SK-N-SH (cell line): ENCODE data around the gene PAGE2. TPM values are rescaled to one million over a fixed set of nuclear protein-coding genes. Genes with fewer than 3 reads are reported as not detected.

Source experiments
- CTCF ChIA-PET: fragments of 300-600, 350-600 bp; formaldehyde crosslinking; extraction: SDS; loops from one replicate; lab custom pipeline; 2021; lab: Yijun Ruan, JAX
- POLR2A ChIA-PET: fragments of 350-600 bp; sonication (Branson Sonifier 250); formaldehyde crosslinking; extraction: SDS; loops from one replicate; lab custom pipeline; 2020; ENCODE audit warnings: antibody characterized with exemption, inconsistent platforms; lab: Yijun Ruan, JAX
- DNase-seq: peaks from one replicate; pipeline ENCODE4 v3.0.0; 2012
- H2AFZ ChIP-seq: fragments of 200-600 bp; sonication (generic); 2 replicates; pipeline ENCODE4 v1.8.1; 2016; ENCODE audit warnings: antibody characterized with exemption, mild to moderate bottlenecking, low read depth
- H3F3A ChIP-seq: fragments of 200-600 bp; sonication (generic); replicated peaks from 2 replicates; pipeline ENCODE3; 2016; ENCODE audit warnings: antibody characterized with exemption, mild to moderate bottlenecking; ENCODE audit not compliant: insufficient read depth
- H3K27ac ChIP-seq, 2 experiments: fragments of 200-500 bp in 1 of 2; fragments of 200-600 bp in 1 of 2; sonication (Bioruptor generic) in 1 of 2; sonication (generic), shearing (Covaris generic) in 1 of 2; 2 replicates each; pipeline versions ENCODE4 v1.5.1 to v1.6.1; 2014 to 2016; ENCODE audit warnings: low read depth in 2 of 2, inconsistent platforms in 1 of 2, low read length in 1 of 2, mild to moderate bottlenecking in 1 of 2, mixed read lengths in 1 of 2
- H3K27me3 ChIP-seq: fragments of 200-600 bp; sonication (generic), shearing (Covaris generic); 2 replicates; pipeline ENCODE4 v1.6.1; 2016; ENCODE audit warnings: mixed run types; ENCODE audit not compliant: insufficient read depth
- H3K36me3 ChIP-seq, 2 experiments: fragments of 200-500 bp in 1 of 2; fragments of 200-600 bp in 1 of 2; sonication (Bioruptor generic) in 1 of 2; sonication (generic) in 1 of 2; replicated peaks in 1 of 2; 2 replicates each; pipeline versions ENCODE3 to v1.5.1; 2014 to 2016; ENCODE audit warnings: low read length in 1 of 2, mild to moderate bottlenecking in 1 of 2; ENCODE audit not compliant: insufficient read depth in 2 of 2, control insufficient read depth in 1 of 2
- H3K4me1 ChIP-seq, 2 experiments: fragments of 200-500 bp in 1 of 2; fragments of 200-600 bp in 1 of 2; sonication (Bioruptor generic) in 1 of 2; sonication (generic), shearing (Covaris generic) in 1 of 2; 2 replicates each; pipeline versions ENCODE4 v1.5.1 to v1.6.1; 2014 to 2016; ENCODE audit warnings: low read depth in 1 of 2, low read length in 1 of 2, mixed run types in 1 of 2; ENCODE audit not compliant: insufficient read depth in 2 of 2, control insufficient read depth in 1 of 2
- H3K4me2 ChIP-seq: fragments of 200-600 bp; sonication (generic), shearing (Covaris generic); 2 replicates; pipeline ENCODE4 v1.6.1; 2017; ENCODE audit warnings: mixed run types
- H3K4me3 ChIP-seq, 2 experiments: fragments of 200-500 bp in 1 of 2; fragments of 200-600 bp in 1 of 2; sonication (Bioruptor generic) in 1 of 2; sonication (generic), shearing (Covaris generic) in 1 of 2; 2 replicates each; pipeline versions ENCODE4 v1.5.1 to v1.8.1; 2014 to 2016; ENCODE audit warnings: low read depth in 2 of 2, inconsistent platforms in 1 of 2, low read length in 1 of 2, mild to moderate bottlenecking in 1 of 2, mixed read lengths in 1 of 2, moderate library complexity in 1 of 2
- H3K79me2 ChIP-seq: fragments of 200-600 bp; sonication (generic); 2 replicates; pipeline ENCODE4 v1.8.1; 2017; ENCODE audit warnings: mild to moderate bottlenecking; ENCODE audit not compliant: insufficient read depth
- H3K9ac ChIP-seq: fragments of 200-600 bp; sonication (generic); 2 replicates; pipeline ENCODE4 v1.6.1; 2017; ENCODE audit warnings: mixed run types
- H3K9me2 ChIP-seq: fragments of 200-600 bp; sonication (generic); 2 replicates; pipeline ENCODE4 v1.6.1; 2017; ENCODE audit warnings: mixed run types
- H3K9me3 ChIP-seq: fragments of 200-600 bp; sonication (generic); 2 replicates; pipeline ENCODE4 v1.6.1; 2017; ENCODE audit warnings: mixed run types, mild to moderate bottlenecking, moderate library complexity
- H4K20me1 ChIP-seq: fragments of 200-600 bp; sonication (generic); 2 replicates; pipeline ENCODE4 v1.6.1; 2017; ENCODE audit warnings: mild to moderate bottlenecking, mixed run types; ENCODE audit not compliant: insufficient read depth
- CHD2 ChIP-seq: fragments of 150-350 bp; IDR thresholded peaks from 2 replicates; pipeline ENCODE4 v1.6.1; 2018; ENCODE audit warnings: low read length; ENCODE audit not compliant: partially characterized antibody
- ELF1 ChIP-seq: IDR thresholded peaks from 2 replicates; pipeline ENCODE4 v1.4.0; 2012
- FOXJ3 ChIP-seq: sonication (generic); formaldehyde crosslinking; IDR thresholded peaks from 2 replicates; pipeline ENCODE4 v1.5.1; 2020; ENCODE audit warnings: mild to moderate bottlenecking, missing genetic modification reagents
- FOXM1 ChIP-seq: IDR thresholded peaks from 2 replicates; pipeline ENCODE4 v1.4.0; 2012; ENCODE audit warnings: low read depth, mild to moderate bottlenecking
- GABPA ChIP-seq: IDR thresholded peaks from 2 replicates; pipeline ENCODE4 v1.4.0; 2012; ENCODE audit warnings: low read depth, mild to moderate bottlenecking
- JUND ChIP-seq: IDR thresholded peaks from 2 replicates; pipeline ENCODE4 v1.4.0; 2012
- MAX ChIP-seq: IDR thresholded peaks from 2 replicates; pipeline ENCODE4 v1.4.0; 2012; ENCODE audit warnings: low read depth
- MXI1 ChIP-seq: IDR thresholded peaks from 2 replicates; pipeline ENCODE4 v1.6.1; 2012; ENCODE audit warnings: mild to moderate bottlenecking, low read depth, low read length, improper control_type of control experiment
- NFIC ChIP-seq: IDR thresholded peaks from 2 replicates; pipeline ENCODE4 v1.4.0; 2012; ENCODE audit warnings: borderline replicate concordance
- NRF1 ChIP-seq: IDR thresholded peaks from 2 replicates; pipeline ENCODE4 v1.6.1; 2012; ENCODE audit warnings: low read depth, mild to moderate bottlenecking, low read length
- POLR2AphosphoS5 ChIP-seq: IDR thresholded peaks from 2 replicates; pipeline ENCODE4 v1.6.1; 2012; ENCODE audit warnings: low read depth, low read length
- RAD21 ChIP-seq: IDR thresholded peaks from 2 replicates; pipeline ENCODE4 v1.6.1; 2012; ENCODE audit warnings: mild to moderate bottlenecking, low read length
- RCOR1 ChIP-seq: fragments of 150-350 bp; IDR thresholded peaks from 2 replicates; pipeline ENCODE4 v1.6.1; 2017; ENCODE audit warnings: antibody characterized with exemption, low read length
- SIN3A ChIP-seq: IDR thresholded peaks from 2 replicates; pipeline ENCODE4 v1.6.1; 2012; ENCODE audit warnings: low read depth, mild to moderate bottlenecking, low read length, moderate library complexity, borderline replicate concordance
- SMC3 ChIP-seq: IDR thresholded peaks from 2 replicates; pipeline ENCODE4 v1.6.1; 2012; ENCODE audit warnings: low read depth, low read length, improper control_type of control experiment
- TEAD4 ChIP-seq: IDR thresholded peaks from 2 replicates; pipeline ENCODE4 v1.4.0; 2012; ENCODE audit warnings: mild to moderate bottlenecking, borderline replicate concordance; ENCODE audit not compliant: insufficient read depth
- USF1 ChIP-seq: IDR thresholded peaks from 2 replicates; pipeline ENCODE4 v1.4.0; 2012; ENCODE audit warnings: low read depth, borderline replicate concordance
- WGBS: methylation state at CpG from one replicate; pipeline ENCODE4 v1.1.6; 2017; ENCODE audit warnings: low lambda C conversion rate; 5-methylcytosine and 5-hydroxymethylcytosine counted together
- polyA plus RNA-seq, 3 experiments: library from polyadenylated mRNA; depleted of rRNA; stranded (reverse); fragments of >200 nt; gene quantifications; 2 replicates each; pipeline ENCODE4 v1.2.3, GENCODE V29; 2012
- TF ChIP-seq, protein P1 (sequence below): fragments of 200-600 bp; sonication (generic); IDR thresholded peaks from 2 replicates; pipeline ENCODE4 v1.6.1; 2017; ENCODE audit warnings: antibody characterized with exemption, mild to moderate bottlenecking, moderate library complexity
- TF ChIP-seq, protein P2 (sequence below): fragments of 150-350 bp; IDR thresholded peaks from 2 replicates; pipeline ENCODE4 v1.6.1; 2017; ENCODE audit warnings: antibody characterized with exemption, low read length, low read depth, borderline replicate concordance

The PAGE2 gene
- polyA plus RNA-seq, 1 of the 3 experiments (the other 2 are of a cell fraction), result 4.2 TPM

- Histone ChIP-seq H2AFZ (no peak overlapping the region), H3F3A (no peaks in the 10 kb centered on the region)
- 37% methylated on average over 3 of the region's 3 CpGs for WGBS
- no peak for TF ChIP-seq JUND
- no peak for TF ChIP-seq TEAD4
- no peak for TF ChIP-seq RCOR1
- no peak for TF ChIP-seq CHD2
- TF ChIP-seq ELF1, result no peak
- TF ChIP-seq, protein P1, sequence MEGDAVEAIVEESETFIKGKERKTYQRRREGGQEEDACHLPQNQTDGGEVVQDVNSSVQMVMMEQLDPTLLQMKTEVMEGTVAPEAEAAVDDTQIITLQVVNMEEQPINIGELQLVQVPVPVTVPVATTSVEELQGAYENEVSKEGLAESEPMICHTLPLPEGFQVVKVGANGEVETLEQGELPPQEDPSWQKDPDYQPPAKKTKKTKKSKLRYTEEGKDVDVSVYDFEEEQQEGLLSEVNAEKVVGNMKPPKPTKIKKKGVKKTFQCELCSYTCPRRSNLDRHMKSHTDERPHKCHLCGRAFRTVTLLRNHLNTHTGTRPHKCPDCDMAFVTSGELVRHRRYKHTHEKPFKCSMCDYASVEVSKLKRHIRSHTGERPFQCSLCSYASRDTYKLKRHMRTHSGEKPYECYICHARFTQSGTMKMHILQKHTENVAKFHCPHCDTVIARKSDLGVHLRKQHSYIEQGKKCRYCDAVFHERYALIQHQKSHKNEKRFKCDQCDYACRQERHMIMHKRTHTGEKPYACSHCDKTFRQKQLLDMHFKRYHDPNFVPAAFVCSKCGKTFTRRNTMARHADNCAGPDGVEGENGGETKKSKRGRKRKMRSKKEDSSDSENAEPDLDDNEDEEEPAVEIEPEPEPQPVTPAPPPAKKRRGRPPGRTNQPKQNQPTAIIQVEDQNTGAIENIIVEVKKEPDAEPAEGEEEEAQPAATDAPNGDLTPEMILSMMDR, result no peak
- no peak for TF ChIP-seq RAD21
- TF ChIP-seq POLR2AphosphoS5, result no peak
- TF ChIP-seq GABPA, result no peak
- no peak for TF ChIP-seq MAX
- TF ChIP-seq, protein P2, sequence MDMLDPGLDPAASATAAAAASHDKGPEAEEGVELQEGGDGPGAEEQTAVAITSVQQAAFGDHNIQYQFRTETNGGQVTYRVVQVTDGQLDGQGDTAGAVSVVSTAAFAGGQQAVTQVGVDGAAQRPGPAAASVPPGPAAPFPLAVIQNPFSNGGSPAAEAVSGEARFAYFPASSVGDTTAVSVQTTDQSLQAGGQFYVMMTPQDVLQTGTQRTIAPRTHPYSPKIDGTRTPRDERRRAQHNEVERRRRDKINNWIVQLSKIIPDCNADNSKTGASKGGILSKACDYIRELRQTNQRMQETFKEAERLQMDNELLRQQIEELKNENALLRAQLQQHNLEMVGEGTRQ, result no peak
- TF ChIP-seq MXI1, result no peak
- no peak for TF ChIP-seq SMC3
- TF ChIP-seq, all 33 proteins: peak for 0
- H3K9me2 ChIP-seq, result no peaks in the 10 kb centered on the region
- no peak for DNase-seq
- no peaks in the 10 kb centered on the region for H4K20me1 ChIP-seq
- H3K9ac ChIP-seq, result no peak overlapping the region
- no peak overlapping the region for H3K4me3 ChIP-seq
- no peak overlapping the region for H3K4me2 ChIP-seq
- H3K9me3 ChIP-seq, result no peaks in the 10 kb centered on the region
- H3K36me3 ChIP-seq, result no peaks in the 10 kb centered on the region
- ChIA-PET CTCF (no interaction called here), POLR2A (no interaction called here)
- H3K27me3 ChIP-seq, result no peaks in the 10 kb centered on the region
- no peaks in the 10 kb centered on the region for H3K79me2 ChIP-seq
- H3K4me1 ChIP-seq, result no peaks in the 10 kb centered on the region
- H3K27ac ChIP-seq, result no peak overlapping the region
These were observed 16.5 kb upstream of the PAGE2 start for GRCh38 chrX:55072286-55072685.

DNA sequence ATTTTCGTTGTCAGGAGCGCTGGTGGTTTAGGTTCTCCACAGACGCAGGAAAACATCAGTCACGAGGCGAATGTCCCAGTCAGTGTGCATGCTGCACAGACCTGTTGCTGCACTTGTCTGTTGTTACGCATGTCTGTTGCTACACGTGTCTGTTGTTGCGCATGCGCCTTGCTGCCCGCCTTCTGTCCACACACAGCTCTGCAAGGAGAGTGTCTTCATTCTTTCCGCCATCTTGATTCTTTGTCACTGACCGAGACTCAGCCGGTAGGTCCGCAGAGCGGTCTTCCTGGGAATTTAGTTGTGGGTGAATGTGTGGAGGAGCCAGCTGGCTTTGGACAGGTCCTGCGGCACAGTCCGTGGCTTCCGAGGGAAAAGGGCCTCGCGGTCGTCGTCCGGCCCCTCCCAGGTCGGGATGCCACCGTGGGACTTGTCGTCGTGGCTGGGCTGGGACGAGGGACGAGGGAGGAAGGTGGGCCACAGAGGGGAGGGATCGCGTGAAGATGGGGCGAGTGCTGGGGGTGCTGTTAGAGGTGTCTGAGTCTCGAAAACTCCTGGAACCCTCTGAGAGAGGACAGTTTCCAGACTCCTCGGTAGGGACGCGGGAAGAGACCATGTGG, 13.9 kb upstream of the PAGE2 start, which contains the start of gene PAGE2B:
PAGE2B (plus strand) TSS at position 180 of the 617 bp plus-strand sequence. CDS start 1,012 bp downstream, outside the sequence.
- Histone ChIP-seq H2AFZ (no peak within 1 kb of the TSS), H3F3A (no peaks in the 10 kb centered on the region), H3K9me2 (no peaks in the 10 kb centered on the region), H3K9me3 (no peaks in the 10 kb centered on the region), H3K27ac (no peak within 1 kb of the TSS), H3K4me1 (no peaks in the 10 kb centered on the region), H3K4me2 (no peak within 1 kb of the TSS), H3K79me2 (no peaks in the 10 kb centered on the region), H3K4me3 (no peak within 1 kb of the TSS), H3K9ac (no peak within 1 kb of the TSS), H4K20me1 (no peaks in the 10 kb centered on the region), H3K36me3 (no peaks in the 10 kb centered on the region), H3K27me3 (no peaks in the 10 kb centered on the region; the same call in 1 of the 2 replicates)
- TF ChIP-seq NRF1, result no peak
- no peak for TF ChIP-seq SIN3A
- no peak for TF ChIP-seq POLR2AphosphoS5
- no peak for TF ChIP-seq USF1
- no peak for TF ChIP-seq FOXJ3 (CRISPR knock-in tag)
- no peak for TF ChIP-seq NFIC
- no peak for TF ChIP-seq FOXM1
- WGBS, result 64% methylated on average over 34 of the region's 36 CpGs
- no peak for DNase-seq
- ChIA-PET CTCF (no interaction called here), POLR2A (no interaction called here)
